Mesendoderm (in vitro differentiated cells): Measurements from ENCODE around the gene TMEM30B.

Experiments used
- DNase-seq: peaks from one replicate; pipeline ENCODE4 v3.0.0; 2013
- H2AK5ac ChIP-seq: 2 replicates; pipeline ENCODE4 v1.6.1; 2013; ENCODE audit warnings: low read length, inconsistent platforms
- H2BK120ac ChIP-seq: 2 replicates; pipeline ENCODE4 v1.6.1; 2013; ENCODE audit warnings: low read depth, mild to moderate bottlenecking, low read length, moderate library complexity, mixed read lengths
- H2BK15ac ChIP-seq: replicated peaks from 2 replicates; pipeline ENCODE4 v1.6.1; 2013; ENCODE audit warnings: low read depth, mild to moderate bottlenecking, moderate library complexity
- H2BK5ac ChIP-seq: 2 replicates; pipeline ENCODE4 v1.6.1; 2013; ENCODE audit warnings: low read length, inconsistent platforms
- H3K18ac ChIP-seq: 2 replicates; pipeline ENCODE4 v1.6.1; 2013; ENCODE audit warnings: mild to moderate bottlenecking, low read length, mixed read lengths
- H3K23ac ChIP-seq: one replicate; pipeline ENCODE4 v1.6.1; 2013; ENCODE audit warnings: low read length
- H3K27ac ChIP-seq: 2 replicates; pipeline ENCODE4 v1.5.1; 2013; ENCODE audit warnings: low read depth, mild to moderate bottlenecking, inconsistent platforms, low read length, moderate library complexity
- H3K27me3 ChIP-seq: 2 replicates; pipeline ENCODE4 v1.6.1; 2013; ENCODE audit warnings: low read length, control low read depth, mild to moderate bottlenecking, inconsistent platforms; ENCODE audit not compliant: insufficient read depth, poor library complexity
- H3K36me3 ChIP-seq: 2 replicates; pipeline ENCODE4 v1.6.1; 2013; ENCODE audit warnings: low read length, inconsistent platforms; ENCODE audit not compliant: control insufficient read depth, insufficient read depth
- H3K4ac ChIP-seq: one replicate; pipeline ENCODE4 v1.6.1; 2013; ENCODE audit warnings: low read depth, mild to moderate bottlenecking, low read length, moderate library complexity
- H3K4me1 ChIP-seq: 2 replicates; pipeline ENCODE4 v1.6.1; 2013; ENCODE audit warnings: low read depth, low read length, inconsistent platforms; ENCODE audit not compliant: control insufficient read depth
- H3K4me2 ChIP-seq: 2 replicates; pipeline ENCODE4 v1.6.1; 2013; ENCODE audit warnings: low read length
- H3K4me3 ChIP-seq: 2 replicates; pipeline ENCODE4 v1.5.1; 2013; ENCODE audit warnings: mild to moderate bottlenecking, low read length
- H3K56ac ChIP-seq: one replicate; pipeline ENCODE4 v1.6.1; 2013; ENCODE audit warnings: low read length
- H3K79me1 ChIP-seq: 2 replicates; pipeline ENCODE4 v1.6.1; 2013; ENCODE audit warnings: low read length, inconsistent platforms
- H3K79me2 ChIP-seq: 2 replicates; pipeline ENCODE4 v1.6.1; 2013; ENCODE audit warnings: mild to moderate bottlenecking, low read length; ENCODE audit not compliant: control insufficient read depth, insufficient read depth
- H3K9ac ChIP-seq: 2 replicates; pipeline ENCODE4 v1.6.1; 2013; ENCODE audit warnings: low read length, inconsistent platforms
- H4K5ac ChIP-seq: one replicate; pipeline ENCODE4 v1.6.1; 2013; ENCODE audit warnings: low read length
- H4K8ac ChIP-seq: one replicate; pipeline ENCODE4 v1.6.1; 2013; ENCODE audit warnings: low read depth, mild to moderate bottlenecking, control low read depth, low read length, moderate library complexity
- WGBS: extraction: QIAGEN DNeasy Blood & Tissue Kit; methylation state at CpG from one replicate; pipeline ENCODE4 v1.1.7; 2013; ENCODE audit warnings: low lambda C conversion rate, missing lambda C conversion rate; ENCODE audit not compliant: insufficient coverage; ENCODE audit errors: extremely low coverage; 5-methylcytosine and 5-hydroxymethylcytosine counted together

The TMEM30B gene

DNA sequence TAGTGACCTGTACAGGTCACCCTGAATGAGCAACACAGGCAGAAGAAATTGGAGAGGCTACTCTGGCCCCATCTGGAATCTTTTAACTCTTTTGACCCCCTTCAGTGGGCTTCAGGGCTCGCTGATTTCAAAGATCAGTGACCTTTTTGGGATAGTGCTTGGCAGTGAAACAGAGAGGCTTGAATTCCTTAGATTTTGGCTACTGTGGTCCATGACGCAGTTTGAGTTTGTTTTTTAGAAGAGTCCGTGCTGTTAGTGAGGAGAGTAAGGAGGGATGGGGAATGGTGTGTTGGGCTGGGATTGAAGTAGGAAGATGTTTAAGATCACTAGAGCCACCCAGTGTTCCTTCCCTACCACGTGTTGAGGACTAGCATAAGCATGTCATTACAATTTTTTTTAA is 16.5 kb downstream of the TMEM30B start:
- no CpG with 5 or more reads among the region's 4 CpGs for WGBS
- Histone ChIP-seq H3K27ac (no peak overlapping the region), H3K4me2 (no peak overlapping the region), H2BK5ac (no peak overlapping the region), H3K79me2 (no peaks in the 10 kb centered on the region), H3K4me3 (no peak overlapping the region), H3K79me1 (no peaks in the 10 kb centered on the region), H2AK5ac (no peak overlapping the region), H3K18ac (no peak overlapping the region), H3K56ac (no peak overlapping the region), H3K4me1 (no peaks in the 10 kb centered on the region), H3K23ac (no peak overlapping the region), H4K8ac (no peak overlapping the region), H3K9ac (no peak overlapping the region), H4K5ac (no peak overlapping the region), H3K4ac (no peak overlapping the region), H3K36me3 (no peaks in the 10 kb centered on the region), H2BK120ac (no peak overlapping the region), H2BK15ac (no peak overlapping the region), H3K27me3 (no peaks in the 10 kb centered on the region)
- DNase-seq: no peak

DNA sequence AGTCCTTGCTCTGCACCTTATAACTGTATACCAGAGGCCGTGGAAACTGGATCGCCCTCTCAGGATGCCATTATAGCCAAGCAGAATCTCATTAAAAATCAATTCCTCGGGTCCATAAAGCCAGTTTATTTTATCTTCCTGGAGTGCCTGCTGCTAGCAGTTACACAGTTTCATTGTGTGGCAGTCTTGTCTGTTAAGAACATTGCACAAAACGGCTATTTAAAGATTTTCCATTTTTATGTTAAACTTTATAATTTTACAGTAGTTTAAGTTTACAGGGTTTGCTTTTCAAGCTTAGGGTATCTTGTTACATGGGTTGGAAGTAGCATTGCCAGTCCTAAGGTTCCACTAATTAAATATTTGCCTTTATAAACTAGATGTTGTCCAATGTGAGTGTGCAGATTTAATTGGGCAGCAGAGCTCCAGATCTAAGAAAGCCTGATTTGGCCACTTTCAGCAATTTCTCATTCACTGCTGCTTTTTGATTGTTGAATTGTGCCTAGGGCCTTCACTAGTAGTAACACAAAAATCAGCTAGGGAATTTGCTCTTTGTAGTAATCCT is 17.0 kb downstream of the TMEM30B start:
- no peak overlapping the region for H4K5ac ChIP-seq
- no peak overlapping the region for H2AK5ac ChIP-seq
- H3K23ac ChIP-seq: no peak overlapping the region
- no peak overlapping the region for H3K9ac ChIP-seq
- H2BK120ac ChIP-seq: no peak overlapping the region
- H3K36me3 ChIP-seq: no peaks in the 10 kb centered on the region
- no peak overlapping the region for H3K27ac ChIP-seq
- H3K27me3 ChIP-seq: no peaks in the 10 kb centered on the region
- H3K4ac ChIP-seq: no peak overlapping the region
- no peak overlapping the region for H3K18ac ChIP-seq
- no peak overlapping the region for H3K4me2 ChIP-seq
- H3K56ac ChIP-seq: no peak overlapping the region
- DNase-seq: no peak
- H2BK5ac ChIP-seq: no peak overlapping the region
- no peaks in the 10 kb centered on the region for H3K79me1 ChIP-seq
- no peak overlapping the region for H3K4me3 ChIP-seq
- no peak overlapping the region for H2BK15ac ChIP-seq
- WGBS: no CpG with 5 or more reads among the region's 4 CpGs
- no peaks in the 10 kb centered on the region for H3K79me2 ChIP-seq
- H3K4me1 ChIP-seq: no peaks in the 10 kb centered on the region
- H4K8ac ChIP-seq: no peak overlapping the region

DNA sequence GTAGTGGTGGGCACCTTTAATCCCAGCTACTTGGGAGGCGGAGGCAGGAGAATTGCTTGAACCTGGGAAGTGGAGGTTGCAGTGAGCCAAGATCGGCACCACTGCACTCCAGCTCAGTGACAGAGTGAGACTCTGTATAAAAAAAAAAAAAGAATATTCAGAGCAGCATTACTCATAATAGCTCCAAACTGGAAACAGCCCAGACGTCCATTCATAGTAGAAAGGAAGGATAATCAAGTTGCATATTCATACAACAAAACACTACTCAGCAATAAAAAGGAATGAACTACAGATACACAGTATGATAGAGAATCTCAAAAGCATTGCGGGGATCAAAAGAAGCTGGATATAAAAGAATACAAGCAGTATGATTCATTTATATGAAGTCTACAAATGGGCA is 19.1 kb downstream of the TMEM30B start:
- Histone ChIP-seq H3K23ac (no peak overlapping the region), H3K4me1 (no peaks in the 10 kb centered on the region), H2AK5ac (no peak overlapping the region), H2BK15ac (no peak overlapping the region), H2BK5ac (no peak overlapping the region), H3K36me3 (no peaks in the 10 kb centered on the region), H3K4me3 (no peak overlapping the region), H3K79me2 (no peaks in the 10 kb centered on the region), H3K27ac (no peak overlapping the region), H3K79me1 (no peaks in the 10 kb centered on the region), H3K9ac (no peak overlapping the region), H3K4ac (no peak overlapping the region), H3K56ac (no peak overlapping the region), H4K5ac (no peak overlapping the region), H4K8ac (no peak overlapping the region), H2BK120ac (no peak overlapping the region), H3K27me3 (no peaks in the 10 kb centered on the region), H3K18ac (no peak overlapping the region), H3K4me2 (no peak overlapping the region)
- WGBS: no CpG with 5 or more reads among the region's 4 CpGs
- no peak for DNase-seq

DNA sequence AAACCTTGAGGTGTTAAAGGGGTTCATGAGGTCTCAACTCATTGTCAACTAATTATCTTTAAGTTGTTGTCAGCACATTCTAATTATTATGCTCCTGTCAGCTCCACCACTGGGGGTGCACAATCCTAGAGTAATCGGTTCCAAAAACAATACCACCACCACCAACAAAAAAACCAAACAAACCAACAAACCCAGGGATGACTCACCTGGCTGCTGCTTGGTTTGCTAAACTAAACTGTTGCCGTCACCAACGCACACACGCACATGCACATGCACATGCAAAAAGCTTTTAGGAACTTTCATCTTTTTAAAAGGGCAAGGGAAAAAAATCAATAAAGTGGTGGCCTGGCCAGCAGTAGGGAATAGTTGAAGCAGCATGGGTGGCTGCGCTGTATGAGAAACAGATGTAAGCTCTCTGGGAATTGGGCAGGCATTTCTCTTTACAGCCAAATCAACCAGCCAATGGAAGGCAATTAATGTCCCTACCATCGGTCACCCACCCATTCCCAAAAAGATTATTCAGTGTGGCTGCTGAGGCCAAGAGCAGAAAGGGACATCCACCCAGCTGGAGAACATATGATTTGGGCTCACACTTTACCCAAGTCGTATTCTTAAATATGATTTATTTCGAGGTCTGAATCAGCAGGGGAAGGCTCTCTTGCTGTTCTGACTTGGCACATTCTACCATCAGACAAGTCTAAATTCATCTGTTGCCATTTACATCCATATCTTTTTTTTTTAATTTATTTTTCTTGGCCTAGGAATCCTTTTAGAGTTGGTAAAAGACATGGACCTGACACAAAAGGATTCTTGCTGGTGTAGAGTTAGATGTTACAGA is 20.0 kb downstream of the TMEM30B start:
- H3K27me3 ChIP-seq: no peaks in the 10 kb centered on the region

DNA sequence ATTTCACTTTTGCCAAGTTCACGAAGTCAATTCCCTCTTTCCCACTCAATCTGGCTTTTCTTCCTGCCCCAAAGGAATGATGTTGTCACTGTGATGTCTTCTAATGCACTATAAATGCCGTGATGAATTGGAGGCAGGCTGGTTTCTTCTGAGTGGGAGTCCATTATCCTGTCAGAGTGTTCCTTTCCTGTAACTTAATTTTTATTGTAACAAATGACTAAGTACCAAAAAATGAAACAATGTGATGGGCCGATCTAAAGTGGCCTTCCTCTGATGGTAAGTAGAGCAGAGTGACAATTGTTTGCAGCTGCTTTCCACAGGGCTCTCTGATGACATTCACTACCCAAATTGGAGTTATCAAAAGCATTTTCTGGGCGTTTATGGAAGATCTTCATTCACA is 22.2 kb downstream of the TMEM30B start:
- Histone ChIP-seq H3K23ac (no peak overlapping the region), H3K56ac (no peak overlapping the region), H3K36me3 (no peaks in the 10 kb centered on the region), H3K18ac (no peak overlapping the region), H4K8ac (no peak overlapping the region), H3K4ac (no peak overlapping the region), H3K4me3 (no peak overlapping the region), H2BK15ac (no peak overlapping the region), H2BK5ac (no peak overlapping the region), H3K27me3 (no peaks in the 10 kb centered on the region), H4K5ac (no peak overlapping the region), H2AK5ac (no peak overlapping the region), H3K9ac (no peak overlapping the region), H2BK120ac (no peak overlapping the region), H3K27ac (no peak overlapping the region), H3K4me2 (no peak overlapping the region), H3K79me1 (no peaks in the 10 kb centered on the region), H3K79me2 (no peaks in the 10 kb centered on the region), H3K4me1 (no peaks in the 10 kb centered on the region)
- WGBS: no CpG with 5 or more reads among the region's 4 CpGs
- DNase-seq: no peak

More for the DNA sequence above, 20.0 kb downstream of the TMEM30B start:
- Histone ChIP-seq H3K4me2 (no peak overlapping the region), H2BK120ac (no peak overlapping the region), H3K4ac (no peak overlapping the region), H3K36me3 (no peaks in the 10 kb centered on the region), H3K4me1 (no peaks in the 10 kb centered on the region), H3K27ac (no peak overlapping the region), H3K79me2 (no peaks in the 10 kb centered on the region), H2BK15ac (no peak overlapping the region), H4K5ac (no peak overlapping the region), H3K18ac (no peak overlapping the region), H2BK5ac (no peak overlapping the region), H3K4me3 (no peak overlapping the region), H3K79me1 (no peaks in the 10 kb centered on the region), H4K8ac (no peak overlapping the region), H3K9ac (no peak overlapping the region), H2AK5ac (no peak overlapping the region), H3K56ac (no peak overlapping the region), H3K23ac (no peak overlapping the region)
- no CpG with 5 or more reads among the region's 8 CpGs for WGBS
- no peak for DNase-seq
